GM21381 (cell line): ENCODE results near the gene SLC44A1.

Experiments used
- ATAC-seq: cut with Tn5 transposase; IDR thresholded peaks from one replicate; pipeline ENCODE4 v1.9.1; 2021; ENCODE audit warnings: mild to moderate bottlenecking, moderate library complexity; ENCODE audit not compliant: unreplicated experiment

Gene SLC44A1

GRCh38 chr9:105269593-105269992 is 25.1 kb downstream of the SLC44A1 start:
- no peak for ATAC-seq

GRCh38 chr9:105270711-105271110 is 26.3 kb downstream of the SLC44A1 start:
- no peak for ATAC-seq

GRCh38 chr9:105273731-105274130 is 29.3 kb downstream of the SLC44A1 start:
- ATAC-seq, result no peak

- ATAC-seq, result no peak
Measured at GRCh38 chr9:105275111-105275510, 30.7 kb downstream of the SLC44A1 start.

GRCh38 chr9:105275938-105276337 is 31.5 kb downstream of the SLC44A1 start:
- no peak for ATAC-seq

GRCh38 chr9:105278751-105279150 is 34.3 kb downstream of the SLC44A1 start:
- ATAC-seq, result no peak

GRCh38 chr9:105280691-105281090 is 36.2 kb downstream of the SLC44A1 start:
- no peak for ATAC-seq

- no peak for ATAC-seq
Measured at GRCh38 chr9:105281272-105281671, 36.8 kb downstream of the SLC44A1 start.

GRCh38 chr9:105281926-105282325 is 37.5 kb downstream of the SLC44A1 start:
- ATAC-seq, result no peak

- no peak for ATAC-seq
Measured at GRCh38 chr9:105282870-105283621, 38.6 kb downstream of the SLC44A1 start.

GRCh38 chr9:105283795-105284194 is 39.3 kb downstream of the SLC44A1 start:
- ATAC-seq, result no peak

- ATAC-seq, result no peak
Measured at GRCh38 chr9:105284463-105284862, 40.0 kb downstream of the SLC44A1 start.

GRCh38 chr9:105286098-105286497 is 41.6 kb downstream of the SLC44A1 start:
- ATAC-seq, result no peak

GRCh38 chr9:105289305-105289704 is 44.9 kb downstream of the SLC44A1 start:
- no peak for ATAC-seq

- ATAC-seq, result no peak
Measured at GRCh38 chr9:105290418-105290817, 46.0 kb downstream of the SLC44A1 start.

GRCh38 chr9:105290954-105291353 is 46.5 kb downstream of the SLC44A1 start:
- ATAC-seq, result no peak

- no peak for ATAC-seq
Measured at GRCh38 chr9:105291422-105291859, 47.0 kb downstream of the SLC44A1 start.

GRCh38 chr9:105291938-105292337 is 47.5 kb downstream of the SLC44A1 start:
- no peak for ATAC-seq

GRCh38 chr9:105293408-105293807 is 49.0 kb downstream of the SLC44A1 start:
- no peak for ATAC-seq

- ATAC-seq, result no peak
Measured at GRCh38 chr9:105295201-105295550, 50.7 kb downstream of the SLC44A1 start.

GRCh38 chr9:105295986-105296385 is 51.5 kb downstream of the SLC44A1 start:
- no peak for ATAC-seq

- no peak for ATAC-seq
Measured at GRCh38 chr9:105296445-105296844, 52.0 kb downstream of the SLC44A1 start.

GRCh38 chr9:105296877-105297287 is 52.4 kb downstream of the SLC44A1 start:
- ATAC-seq, result no peak
